Neuronal stem cell (in vitro differentiated cells): ENCODE measurements around the gene DLG2.

ENCODE experiments used
- DNase-seq: peaks from one replicate; pipeline ENCODE4 v3.0.0-alpha.2; 2013; ENCODE audit warnings: low spot score
- H2AFZ ChIP-seq: one replicate; pipeline ENCODE4 v1.6.1; 2013; ENCODE audit warnings: mild to moderate bottlenecking, low read length, inconsistent platforms
- H2AK5ac ChIP-seq: 2 replicates; pipeline ENCODE4 v1.6.1; 2013; ENCODE audit warnings: low read depth, mild to moderate bottlenecking, inconsistent platforms, low read length, moderate library complexity, mixed read lengths
- H2BK120ac ChIP-seq: 2 replicates; pipeline ENCODE4 v1.6.1; 2013; ENCODE audit warnings: low read depth, mild to moderate bottlenecking, inconsistent platforms, low read length, moderate library complexity, mixed read lengths
- H2BK12ac ChIP-seq: one replicate; pipeline ENCODE4 v1.6.1; 2013; ENCODE audit warnings: low read length, inconsistent platforms
- H2BK15ac ChIP-seq: 2 replicates; pipeline ENCODE4 v1.6.1; 2013; ENCODE audit warnings: mild to moderate bottlenecking, low read length, inconsistent platforms, mixed read lengths
- H2BK5ac ChIP-seq: one replicate; pipeline ENCODE4 v1.6.1; 2013; ENCODE audit warnings: inconsistent platforms, mild to moderate bottlenecking, low read length, moderate library complexity
- H3K14ac ChIP-seq: one replicate; pipeline ENCODE4 v1.6.1; 2013; ENCODE audit warnings: low read length, inconsistent platforms
- H3K18ac ChIP-seq: 2 replicates; pipeline ENCODE4 v1.6.1; 2013; ENCODE audit warnings: low read length, inconsistent platforms
- H3K23ac ChIP-seq: 2 replicates; pipeline ENCODE4 v1.6.1; 2013; ENCODE audit warnings: low read depth, mild to moderate bottlenecking, mixed read lengths, low read length, inconsistent platforms; ENCODE audit not compliant: poor library complexity
- H3K27ac ChIP-seq: replicated peaks from 3 replicates; pipeline ENCODE4 v1.5.1; 2013; ENCODE audit warnings: low read length, inconsistent platforms
- H3K27me3 ChIP-seq, 3 experiments: 2 replicates each; pipeline ENCODE4 v1.6.1; 2013; ENCODE audit warnings: low read length in 3 of 3, mild to moderate bottlenecking in 2 of 3, inconsistent platforms in 1 of 3, low read depth in 1 of 3, mixed read lengths in 1 of 3, moderate library complexity in 1 of 3; ENCODE audit not compliant: control insufficient read depth in 3 of 3, insufficient read depth in 3 of 3
- H3K36me3 ChIP-seq, 2 donors: replicated peaks in 1 of 2; 2 replicates each; pipeline ENCODE4 v1.6.1; 2013; ENCODE audit warnings: low read length in 2 of 2; ENCODE audit not compliant: control insufficient read depth in 2 of 2, insufficient read depth in 2 of 2
- H3K4ac ChIP-seq: 2 replicates; pipeline ENCODE4 v1.6.1; 2013; ENCODE audit warnings: inconsistent platforms, mild to moderate bottlenecking, low read length, moderate library complexity
- H3K4me1 ChIP-seq, 2 donors: 1 replicate in 1 of 2; 2 replicates in 1 of 2; pipeline ENCODE4 v1.6.1; 2013; ENCODE audit warnings: low read length in 2 of 2, low read depth in 1 of 2; ENCODE audit not compliant: control insufficient read depth in 2 of 2, insufficient read depth in 1 of 2
- H3K4me2 ChIP-seq: one replicate; pipeline ENCODE4 v1.6.1; 2013; ENCODE audit warnings: mild to moderate bottlenecking, low read length, inconsistent platforms; ENCODE audit not compliant: insufficient read depth, poor library complexity, severe bottlenecking
- H3K4me3 ChIP-seq, 2 donors: 2 replicates each; pipeline ENCODE4 v1.5.1; 2013; ENCODE audit warnings: low read length in 2 of 2, mild to moderate bottlenecking in 2 of 2, inconsistent platforms in 1 of 2, moderate library complexity in 1 of 2
- H3K79me1 ChIP-seq: one replicate; pipeline ENCODE4 v1.6.1; 2013; ENCODE audit warnings: low read depth, mild to moderate bottlenecking, inconsistent platforms, low read length, moderate library complexity
- H3K9ac ChIP-seq: one replicate; pipeline ENCODE4 v1.6.1; 2013; ENCODE audit warnings: mild to moderate bottlenecking, low read depth, low read length, inconsistent platforms; ENCODE audit not compliant: poor library complexity
- H3K9me3 ChIP-seq, 2 donors: replicated peaks in 1 of 2; 2 replicates each; pipeline versions ENCODE3 to v1.6.1; 2013; ENCODE audit warnings: low read length in 2 of 2, mild to moderate bottlenecking in 2 of 2, inconsistent platforms in 1 of 2, low read depth in 1 of 2, mixed read lengths in 1 of 2, moderate library complexity in 1 of 2; ENCODE audit not compliant: control insufficient read depth in 2 of 2, insufficient read depth in 1 of 2
- H4K8ac ChIP-seq: one replicate; pipeline ENCODE4 v1.6.1; 2013; ENCODE audit warnings: low read depth, mild to moderate bottlenecking, inconsistent platforms, low read length, moderate library complexity
- H4K91ac ChIP-seq: one replicate; pipeline ENCODE4 v1.6.1; 2013; ENCODE audit warnings: low read length, low read depth, mild to moderate bottlenecking, inconsistent platforms; ENCODE audit not compliant: poor library complexity
- WGBS, 2 donors: extraction: QIAGEN DNeasy Blood & Tissue Kit; methylation state at CpG; one replicate each; pipeline ENCODE4 v1.1.7; 2013; ENCODE audit warnings: missing lambda C conversion rate in 2 of 2, mixed read lengths in 1 of 2; ENCODE audit not compliant: insufficient read length in 2 of 2, insufficient replicate concordance in 1 of 2; ENCODE audit errors: extremely low coverage in 2 of 2; 5-methylcytosine and 5-hydroxymethylcytosine counted together

Gene DLG2

GRCh38 chr11:84522331-84522730, 1104.8 kb downstream of the DLG2 start:
- Histone ChIP-seq H2BK15ac (no peak overlapping the region), H3K4me2 (no peak overlapping the region), H3K9me3 (no peaks in the 10 kb centered on the region), H3K4me1 (no peaks in the 10 kb centered on the region), H2AFZ (no peak overlapping the region), H2AK5ac (no peak overlapping the region), H3K27me3 (no peaks in the 10 kb centered on the region), H3K79me1 (no peaks in the 10 kb centered on the region), H4K91ac (no peak overlapping the region), H2BK5ac (no peak overlapping the region), H2BK120ac (no peak overlapping the region), H4K8ac (no peak overlapping the region), H3K23ac (no peak overlapping the region), H3K18ac (no peak overlapping the region), H3K4me3 (no peak overlapping the region), H3K36me3 (no peaks in the 10 kb centered on the region), H3K27ac (no peak overlapping the region), H2BK12ac (no peak overlapping the region), H3K9ac (no peak overlapping the region), H3K4ac (no peak overlapping the region), H3K14ac (no peak overlapping the region)
- no peak for DNase-seq

- Histone ChIP-seq H2AK5ac (no peak overlapping the region), H2BK5ac (no peak overlapping the region), H3K4ac (no peak overlapping the region), H3K18ac (no peak overlapping the region), H3K27me3 (no peaks in the 10 kb centered on the region), H3K36me3 (no peaks in the 10 kb centered on the region), H4K91ac (no peak overlapping the region), H2BK12ac (no peak overlapping the region), H3K4me3 (no peak overlapping the region), H3K23ac (no peak overlapping the region), H2BK120ac (no peak overlapping the region), H3K14ac (no peak overlapping the region), H4K8ac (no peak overlapping the region), H3K79me1 (no peaks in the 10 kb centered on the region), H3K4me2 (no peak overlapping the region), H2AFZ (no peak overlapping the region), H3K4me1 (no peaks in the 10 kb centered on the region), H3K27ac (no peak overlapping the region), H3K9me3 (no peaks in the 10 kb centered on the region), H3K9ac (no peak overlapping the region), H2BK15ac (no peak overlapping the region)
- no CpG with 5 or more reads among the region's 2 CpGs for WGBS, 2 donors
- DNase-seq = no peak
Observed at GRCh38 chr11:84518631-84519183, 1108.4 kb downstream of the DLG2 start.

DNA sequence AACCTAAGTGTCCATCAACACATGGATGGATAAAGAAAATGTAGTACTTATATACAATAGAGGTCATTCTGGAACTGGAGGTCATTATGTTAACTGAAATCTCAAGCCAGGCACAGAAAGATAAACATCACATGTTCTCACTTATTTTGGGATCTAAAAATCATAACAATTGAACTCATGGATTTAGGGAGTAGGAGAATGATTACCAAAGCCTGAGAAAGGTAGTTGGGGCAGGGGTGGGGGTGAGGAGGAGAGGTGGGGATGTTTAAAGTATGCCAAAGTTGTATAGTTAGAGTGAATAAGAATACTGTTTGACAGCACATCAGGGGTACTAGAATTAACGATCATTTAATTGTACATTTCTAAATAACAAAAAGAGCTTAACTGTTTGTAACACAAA, 1112.7 kb downstream of the DLG2 start:
- Histone ChIP-seq H2AFZ (no peak overlapping the region), H3K27ac (no peak overlapping the region), H3K4me2 (no peak overlapping the region), H2BK12ac (no peak overlapping the region), H3K79me1 (no peaks in the 10 kb centered on the region), H3K18ac (no peak overlapping the region), H2BK15ac (no peak overlapping the region), H3K4ac (no peak overlapping the region), H3K27me3 (no peaks in the 10 kb centered on the region), H3K9me3 (no peaks in the 10 kb centered on the region), H3K4me3 (no peak overlapping the region), H3K23ac (no peak overlapping the region), H3K4me1 (no peaks in the 10 kb centered on the region), H2BK120ac (no peak overlapping the region), H4K8ac (no peak overlapping the region), H2BK5ac (no peak overlapping the region), H3K14ac (no peak overlapping the region), H3K9ac (no peak overlapping the region), H2AK5ac (no peak overlapping the region), H3K36me3 (no peaks in the 10 kb centered on the region), H4K91ac (no peak overlapping the region)
- WGBS, 2 donors = no CpG with 5 or more reads among the region's 1 CpG
- no peak for DNase-seq

DNA sequence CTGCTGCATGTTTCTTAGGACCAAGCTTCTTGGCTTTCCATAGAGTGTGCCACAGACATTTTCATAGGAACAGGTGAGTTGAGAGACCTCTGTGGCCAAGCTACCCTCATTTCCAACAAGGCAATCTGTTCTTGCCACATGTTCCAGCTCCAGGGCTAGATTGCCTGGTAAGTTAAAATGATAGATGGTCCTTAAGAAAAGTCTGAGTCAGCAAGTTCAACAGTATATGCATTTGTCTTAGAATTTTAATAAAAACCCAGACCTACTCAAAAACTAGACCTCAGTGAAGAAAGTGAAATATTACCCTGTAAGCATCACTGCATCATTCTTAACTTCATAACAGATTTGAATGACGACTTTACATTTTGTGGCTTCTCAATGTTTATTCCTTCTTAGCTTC, 1123.6 kb downstream of the DLG2 start:
- no peak overlapping the region for H4K91ac ChIP-seq
- no peak overlapping the region for H2BK12ac ChIP-seq
- H3K18ac ChIP-seq = no peak overlapping the region
- no peak overlapping the region for H3K4me2 ChIP-seq
- no peak overlapping the region for H4K8ac ChIP-seq
- H3K23ac ChIP-seq = no peak overlapping the region
- H2BK120ac ChIP-seq = no peak overlapping the region
- no peaks in the 10 kb centered on the region for H3K9me3 ChIP-seq
- no peaks in the 10 kb centered on the region for H3K79me1 ChIP-seq
- H3K4me1 ChIP-seq = no peaks in the 10 kb centered on the region
- no CpG with 5 or more reads among the region's 1 CpG for WGBS, 2 donors
- H2BK15ac ChIP-seq = no peak overlapping the region
- no peak overlapping the region for H2BK5ac ChIP-seq
- no peak overlapping the region for H3K27ac ChIP-seq
- H3K4ac ChIP-seq = no peak overlapping the region
- no peak overlapping the region for H3K4me3 ChIP-seq
- no peaks in the 10 kb centered on the region for H3K27me3 ChIP-seq
- H3K14ac ChIP-seq = no peak overlapping the region
- no peaks in the 10 kb centered on the region for H3K36me3 ChIP-seq
- H3K9ac ChIP-seq = no peak overlapping the region
- H2AK5ac ChIP-seq = no peak overlapping the region
- no peak overlapping the region for H2AFZ ChIP-seq
- no peak for DNase-seq
